Ascending aorta (tissue), 2 donors: ENCODE data around the gene CCNJ. TPM values are rescaled to one million over a fixed set of nuclear protein-coding genes. Genes with fewer than 3 reads are reported as not detected.
A peak's percentile ranks its signal among the peaks of the same experiment; 100 is the strongest.

Experiments
- DNase-seq, 2 donors: peaks; one replicate each; pipeline ENCODE4 v3.0.0-alpha.2; 2019; ENCODE audit warnings: low spot score in 2 of 2
- H3K27ac ChIP-seq, 2 donors: fragments of 200-600 bp; sonication (generic); one replicate each; pipeline ENCODE4 v1.5.1; 2016 to 2017; ENCODE audit warnings: mild to moderate bottlenecking in 1 of 2
- H3K27me3 ChIP-seq: fragments of 200-600 bp; sonication (generic); one replicate; pipeline ENCODE4 v1.5.1; 2017
- H3K36me3 ChIP-seq, 2 donors: fragments of 200-600 bp; sonication (generic); one replicate each; pipeline ENCODE4 v1.5.1; 2016
- H3K4me1 ChIP-seq, 2 donors: fragments of 200-600 bp; sonication (generic); one replicate each; pipeline ENCODE4 v1.5.1; 2016 to 2017; ENCODE audit warnings: mild to moderate bottlenecking in 1 of 2
- H3K4me3 ChIP-seq, 2 donors: fragments of 200-600 bp; sonication (generic); one replicate each; pipeline ENCODE4 v1.5.1; 2016 to 2017; ENCODE audit warnings: mild to moderate bottlenecking in 1 of 2
- H3K9me3 ChIP-seq, 2 donors: fragments of 200-600 bp; sonication (generic); one replicate each; pipeline ENCODE4 v1.5.1; 2016
- CTCF ChIP-seq, 3 experiments: fragments of 200-600 bp in 2 of 3; fragments of 450-650 bp in 1 of 3; sonication (generic) in 2 of 3; IDR thresholded peaks; one replicate each; pipeline ENCODE4 v1.5.1; 2016 to 2019; ENCODE audit warnings: antibody characterized with exemption in 3 of 3, mild to moderate bottlenecking in 1 of 3, moderate library complexity in 1 of 3
- intact Hi-C: fragments of 100-400 bp; cut with DNase I; formaldehyde crosslinking; loops from one replicate; pipeline ENCODE4 v1.15.1; 2023
- total RNA-seq: library from RNA; depleted of rRNA; stranded (reverse); fragments of >200 nt; gene quantifications from one replicate; pipeline ENCODE4 v1.1.0, GENCODE V29; 2016

CCNJ gene
- total RNA-seq, 1 donor from 2014 or later, result 6.0 TPM

DNA sequence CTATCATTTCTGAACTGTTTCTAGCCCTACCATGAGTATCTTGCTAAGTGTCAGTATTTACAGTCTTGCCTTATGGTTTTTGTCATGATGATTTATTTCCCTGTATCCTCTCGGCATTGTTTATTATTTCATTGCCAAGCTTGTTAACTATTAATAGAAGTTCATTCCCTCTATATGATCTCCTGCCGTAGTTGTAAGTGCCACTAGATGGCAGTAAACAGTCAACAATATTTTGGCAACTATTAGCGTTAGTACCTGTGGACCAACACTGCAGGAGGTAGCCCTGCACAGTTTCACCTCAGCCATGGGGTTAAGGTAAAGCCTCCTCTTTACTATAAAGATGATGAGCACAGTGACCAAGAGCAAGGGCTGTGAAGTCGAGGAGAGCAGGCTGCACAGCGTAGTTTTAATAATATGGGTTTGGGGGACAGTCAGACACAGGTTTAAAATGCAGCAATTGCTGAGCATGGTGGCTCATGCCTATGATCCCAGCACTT is 26.1 kb upstream of the CCNJ start:
- Histone ChIP-seq H3K27ac (no peak overlapping the region), H3K4me3 (no peak overlapping the region), H3K9me3 (no peaks in the 10 kb centered on the region), H3K36me3 (no peaks in the 10 kb centered on the region), H3K27me3 (no peaks in the 10 kb centered on the region), H3K4me1 (no peaks in the 10 kb centered on the region)
- peak; percentile 42 to 64 (median 62) for TF ChIP-seq CTCF (IDR thresholded peaks at IDR 0.05)
- intact Hi-C loops, result loop anchor here (2.0 kb wide), 1 partner anchor 276 kb away; no protein-coding TSS in a partner anchor
- DNase-seq, result no peak

GRCh38 chr10:96021332-96021731 is 22.1 kb upstream of the CCNJ start:
- Histone ChIP-seq H3K27ac (no peak overlapping the region), H3K4me1 (no peaks in the 10 kb centered on the region), H3K36me3 (no peaks in the 10 kb centered on the region), H3K9me3 (no peaks in the 10 kb centered on the region), H3K27me3 (no peaks in the 10 kb centered on the region), H3K4me3 (no peak overlapping the region)
- no peak for TF ChIP-seq CTCF (IDR thresholded peaks at IDR 0.05)
- DNase-seq, result no peak
- intact Hi-C loops, result no loop called here

DNA sequence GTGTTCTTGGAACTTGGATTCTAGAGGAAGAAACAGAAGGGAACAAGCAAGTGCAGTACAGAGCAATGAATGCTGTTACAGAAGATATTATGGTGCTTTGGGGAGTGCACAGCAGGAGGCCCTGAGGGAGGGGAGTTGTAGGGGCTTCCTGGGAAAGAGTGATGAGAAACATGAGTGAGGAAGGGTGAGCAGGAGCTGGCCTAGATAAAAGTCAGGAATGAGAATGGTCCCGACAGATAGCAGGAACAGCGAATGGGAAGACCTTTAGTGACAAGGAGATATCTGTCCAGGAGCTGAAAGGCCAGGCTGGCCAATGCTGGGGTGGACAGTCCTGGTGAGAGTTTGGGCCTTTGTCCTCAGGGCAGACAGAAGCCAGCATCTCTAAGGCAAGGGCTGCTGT is 20.6 kb upstream of the CCNJ start:
- Histone ChIP-seq H3K27me3 (no peaks in the 10 kb centered on the region), H3K4me1 (no peaks in the 10 kb centered on the region), H3K36me3 (no peaks in the 10 kb centered on the region), H3K4me3 (no peak overlapping the region), H3K27ac (no peak overlapping the region), H3K9me3 (no peaks in the 10 kb centered on the region)
- DNase-seq, result no peak
- TF ChIP-seq CTCF (IDR thresholded peaks at IDR 0.05), result no peak
- intact Hi-C loops, result no loop called here

GRCh38 chr10:96023168-96023567 is 20.2 kb upstream of the CCNJ start:
- Histone ChIP-seq H3K9me3 (no peaks in the 10 kb centered on the region), H3K27ac (no peak overlapping the region), H3K36me3 (no peaks in the 10 kb centered on the region), H3K27me3 (no peaks in the 10 kb centered on the region), H3K4me3 (no peak overlapping the region), H3K4me1 (no peaks in the 10 kb centered on the region)
- intact Hi-C loops, result no loop called here
- no peak for DNase-seq
- TF ChIP-seq CTCF (IDR thresholded peaks at IDR 0.05), result no peak

DNA sequence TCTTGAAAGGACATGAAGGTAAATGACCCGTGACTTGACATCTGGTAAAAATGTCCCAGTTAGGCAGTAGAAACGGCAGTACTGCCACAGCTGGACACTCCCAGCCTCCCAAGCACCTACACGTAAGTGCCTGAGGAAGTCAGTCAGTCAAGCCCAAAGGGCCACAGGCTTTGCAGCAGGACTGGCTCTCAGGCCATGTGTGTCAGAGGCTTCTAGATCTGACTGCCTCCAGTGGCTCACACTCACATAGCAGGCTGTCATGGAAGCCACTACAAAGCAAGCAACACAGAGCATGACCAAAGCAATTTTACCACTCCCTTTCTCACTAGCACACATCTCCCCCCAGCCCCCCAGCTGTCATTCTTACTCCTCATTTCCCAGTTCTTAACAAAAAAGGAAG is 17.8 kb upstream of the CCNJ start:
- intact Hi-C loops, result no loop called here
- H3K27me3 ChIP-seq, result no peaks in the 10 kb centered on the region
- no peaks in the 10 kb centered on the region for H3K36me3 ChIP-seq
- H3K4me1 ChIP-seq, result no peaks in the 10 kb centered on the region
- no peak overlapping the region for H3K27ac ChIP-seq
- no peak for TF ChIP-seq CTCF (IDR thresholded peaks at IDR 0.05)
- H3K9me3 ChIP-seq, result no peaks in the 10 kb centered on the region
- no peak for DNase-seq
- no peak overlapping the region for H3K4me3 ChIP-seq

- Histone ChIP-seq H3K27me3 (no peaks in the 10 kb centered on the region), H3K27ac (no peak overlapping the region), H3K4me3 (no peak overlapping the region), H3K9me3 (no peaks in the 10 kb centered on the region), H3K4me1 (no peaks in the 10 kb centered on the region), H3K36me3 (no peaks in the 10 kb centered on the region)
- DNase-seq, result no peak
- TF ChIP-seq CTCF (IDR thresholded peaks at IDR 0.05), result no peak
- intact Hi-C loops, result no loop called here
Measured at GRCh38 chr10:96034625-96035024, 8.8 kb upstream of the CCNJ start.
